Right renal cortex interstitium (tissue), 3 donors: ENCODE results near the gene ADAMTS4. TPM values are rescaled to one million over a fixed set of nuclear protein-coding genes. Genes with fewer than 3 reads are reported as not detected.

Experiments
- DNase-seq, 3 donors: peaks; one replicate each; pipeline ENCODE4 v3.0.0-alpha.2; 2013; ENCODE audit warnings: low read depth in 3 of 3, low spot score in 2 of 3
- polyA plus RNA-seq, 3 donors: library from polyadenylated mRNA; unstranded; fragments of 120-200 nt; gene quantifications; one replicate each; pipeline ENCODE4 v1.2.1, GENCODE V29; 2013; ENCODE audit not compliant: insufficient read length in 3 of 3

Gene ADAMTS4
- polyA plus RNA-seq, 3 donors, result 0.83 to 1.1 (median 1.1) TPM

GRCh38 chr1:161159087-161159912 is 39.6 kb downstream of the ADAMTS4 start, which contains the start of gene USP21:
USP21 (plus strand) TSS chr1:161159500; CDS start chr1:161160641, 1,141 bp downstream.
- peak; percentile 80 to 89 (median 85) for DNase-seq

DNA sequence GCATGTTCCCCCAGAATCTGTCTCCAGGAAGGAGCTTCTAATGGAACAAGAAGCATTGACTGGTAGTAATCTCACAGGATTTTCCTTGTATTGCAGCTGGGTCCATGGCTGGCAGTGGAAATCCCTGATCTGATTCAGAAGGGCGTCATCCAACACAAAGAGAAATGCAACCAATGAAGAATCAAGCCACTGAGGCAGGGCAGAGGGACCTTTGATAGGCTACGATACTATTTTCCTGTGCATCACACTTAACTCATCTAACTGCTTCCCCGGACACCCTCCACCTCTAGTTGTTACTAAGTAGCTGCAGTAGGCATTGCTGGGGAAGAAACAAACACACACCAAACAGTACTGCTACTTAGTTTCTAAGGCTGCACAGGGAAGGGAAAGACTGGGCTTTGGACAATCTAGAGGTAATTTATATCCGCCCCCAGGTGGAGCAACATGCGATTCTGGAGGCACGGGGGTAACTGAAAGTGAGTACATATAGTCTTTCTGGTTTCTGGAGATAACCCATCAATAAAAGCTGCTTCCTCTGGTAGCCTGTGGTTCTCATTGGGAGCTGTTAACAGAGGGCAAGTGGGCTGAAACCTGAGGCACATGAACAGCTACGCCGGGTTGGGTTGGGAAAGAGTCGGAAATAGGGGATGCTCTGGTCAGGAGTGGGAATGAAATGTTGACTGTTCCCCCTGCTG is 40.4 kb downstream of the ADAMTS4 start:
- no peak for DNase-seq

DNA sequence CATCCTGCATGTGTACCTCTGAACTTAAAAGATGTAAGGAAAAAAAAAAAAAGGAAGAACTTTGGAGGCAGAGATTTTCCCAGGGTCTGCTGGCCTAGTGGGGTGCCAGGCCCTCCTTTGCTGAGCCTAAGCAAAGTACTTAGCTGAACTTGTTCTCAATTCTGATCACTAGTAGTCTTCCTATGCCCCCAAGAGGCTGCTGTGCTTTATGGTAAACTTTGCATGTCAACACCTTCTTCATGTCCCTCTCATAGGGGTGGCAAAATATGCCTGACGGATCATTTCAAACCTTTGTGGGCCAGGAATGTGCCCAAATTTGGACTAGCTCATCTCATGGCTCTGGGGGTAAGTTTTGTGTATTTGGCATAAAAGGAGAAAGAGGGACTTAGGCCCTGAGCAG is 41.0 kb downstream of the ADAMTS4 start:
- no peak for DNase-seq

- DNase-seq, result peak; percentile 80 to 93 (median 81)
Observed at GRCh38 chr1:161153682-161154337, 45.0 kb downstream of the ADAMTS4 start, which contains the start of gene UFC1. UFC1 (plus strand) TSS chr1:161153978; CDS start chr1:161153998, 20 bp downstream.

DNA sequence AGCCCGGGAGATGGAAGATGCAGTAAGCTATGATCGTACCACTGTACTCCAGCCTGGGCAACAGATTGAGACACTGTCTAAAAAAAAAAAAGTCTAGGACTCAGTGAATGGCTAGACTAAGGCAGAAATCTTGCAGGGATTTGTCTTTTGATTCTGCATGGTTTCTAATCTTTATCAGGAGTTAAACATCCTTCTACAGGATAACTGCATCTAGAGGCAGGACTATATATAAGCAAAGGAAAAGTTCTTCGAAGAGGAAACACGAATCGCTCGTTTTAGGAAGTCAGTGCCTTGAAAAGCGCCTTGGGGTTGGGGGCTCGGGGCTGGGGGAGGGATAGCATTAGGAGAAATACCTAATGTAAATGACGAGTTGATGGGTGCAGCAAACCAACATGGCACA is 45.7 kb downstream of the ADAMTS4 start:
- DNase-seq, result no peak

DNA sequence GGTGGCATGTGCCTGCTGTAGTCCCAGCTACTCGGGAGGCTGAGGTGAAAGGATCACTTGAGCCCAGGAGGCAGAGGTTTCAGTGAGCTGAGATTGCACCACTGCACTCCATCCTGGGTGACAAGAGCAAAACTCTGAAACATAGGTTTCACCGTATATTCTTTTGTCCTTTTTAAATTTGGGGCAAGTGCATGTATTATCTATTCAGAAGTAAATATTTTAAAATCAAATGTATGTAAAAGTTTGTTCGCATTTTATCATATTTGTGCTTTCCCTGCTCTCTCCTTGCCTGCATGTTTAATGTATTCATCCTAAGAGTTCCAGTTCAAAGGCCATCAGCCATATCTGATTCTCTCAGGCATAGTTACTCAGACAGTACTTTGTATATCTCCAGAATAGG is 53.0 kb downstream of the ADAMTS4 start:
- DNase-seq, result no peak

DNA sequence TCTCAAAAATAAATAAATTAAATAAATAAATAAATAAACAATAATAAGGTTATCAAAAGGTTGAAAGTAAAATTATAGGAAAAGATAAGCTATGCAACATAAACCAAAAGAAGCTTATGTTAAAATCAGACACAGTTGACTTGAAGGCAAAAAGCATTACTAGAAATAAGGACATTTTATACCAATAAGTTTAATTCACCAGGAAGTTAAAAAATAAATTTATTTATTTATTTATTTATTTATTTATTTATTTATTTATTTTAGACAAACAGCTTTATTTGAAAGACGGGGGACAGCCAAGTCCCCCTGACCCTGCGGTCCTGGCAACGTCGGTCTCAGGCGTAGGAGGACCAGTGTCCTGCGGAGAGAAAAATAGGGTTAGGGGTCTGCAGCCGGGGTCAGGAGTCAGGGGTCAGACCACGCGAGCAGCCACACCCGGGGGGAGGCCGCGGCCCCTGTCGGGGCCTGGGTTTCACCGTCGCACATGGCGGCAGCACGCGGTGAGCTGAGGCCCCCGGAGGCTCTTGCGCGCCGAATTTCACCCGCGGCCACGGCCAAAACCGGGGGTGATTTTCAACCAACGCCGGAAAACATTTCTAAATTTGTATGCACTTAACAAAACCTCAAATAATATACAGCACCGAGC is 58.0 kb downstream of the ADAMTS4 start:
- DNase-seq, result no peak

GRCh38 chr1:161139766-161140165 is 59.1 kb downstream of the ADAMTS4 start:
- DNase-seq, result no peak

DNA sequence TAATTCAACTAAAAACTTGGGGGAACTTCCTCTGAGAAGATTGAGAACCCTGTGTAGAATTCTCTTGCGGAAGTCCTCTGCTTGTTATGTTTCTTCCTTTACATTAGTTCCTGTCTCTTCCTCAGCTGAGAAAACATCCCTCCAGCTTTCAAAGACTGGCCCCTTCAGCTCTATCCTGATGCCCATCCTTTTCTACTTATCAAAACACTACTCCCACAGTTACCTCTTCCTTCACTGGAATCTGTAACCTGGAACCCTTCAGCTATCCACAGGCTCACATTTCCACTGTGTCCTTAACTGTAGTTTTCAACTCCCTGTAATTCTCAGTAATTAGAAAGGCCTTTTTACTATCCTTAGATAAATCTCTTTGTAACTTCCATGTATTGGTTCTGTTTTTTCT is 60.4 kb downstream of the ADAMTS4 start:
- no peak for DNase-seq

GRCh38 chr1:161137881-161138280 is 61.0 kb downstream of the ADAMTS4 start:
- DNase-seq, result no peak

Other genes starting within 250 kb of the ADAMTS4 start
- gene ITLN2, start 244.2 kb downstream of the ADAMTS4 start, polyA plus RNA-seq, result under 1 TPM in 1 of 3 donors, not detected in 2; 0.47 TPM
- 100 to 1,000 TPM in 1 of 3 donors, 10 to 100 TPM in 2; 93.8 to 100 (median 93.9) TPM for gene F11R, start 177.9 kb downstream of the ADAMTS4 start, polyA plus RNA-seq
- 10 to 100 TPM; 43.0 to 52.1 (median 49.5) TPM for gene TSTD1, start 160.1 kb downstream of the ADAMTS4 start, polyA plus RNA-seq
- gene USF1, start 153.1 kb downstream of the ADAMTS4 start, polyA plus RNA-seq, result 10 to 100 TPM; 55.5 to 60.9 (median 60.2) TPM
- gene ARHGAP30, start 129.2 kb downstream of the ADAMTS4 start, polyA plus RNA-seq, result 1 to 10 TPM; 1.9 to 2.2 (median 2.0) TPM
- 1 to 10 TPM; 1.4 to 3.9 (median 3.5) TPM for gene NECTIN4, start 109.5 kb downstream of the ADAMTS4 start, polyA plus RNA-seq
- 10 to 100 TPM; 16.4 to 18.7 (median 17.6) TPM for gene KLHDC9, start 100.7 kb downstream of the ADAMTS4 start, polyA plus RNA-seq
- 10 to 100 TPM; 79.7 to 87.7 (median 84.3) TPM for gene PFDN2, start 81.0 kb downstream of the ADAMTS4 start, polyA plus RNA-seq
- gene NIT1, start 80.9 kb downstream of the ADAMTS4 start, polyA plus RNA-seq, result 10 to 100 TPM; 49.0 to 52.7 (median 51.3) TPM
- 10 to 100 TPM; 41.5 to 46.0 (median 43.2) TPM for gene DEDD, start 66.4 kb downstream of the ADAMTS4 start, polyA plus RNA-seq
- gene UFC1, start 45.1 kb downstream of the ADAMTS4 start, polyA plus RNA-seq, result 100 to 1,000 TPM; 173 to 177 (median 174) TPM
- gene USP21, start 39.6 kb downstream of the ADAMTS4 start, polyA plus RNA-seq, result 10 to 100 TPM; 43.4 to 48.1 (median 47.9) TPM
- gene PPOX, start 32.6 kb downstream of the ADAMTS4 start, polyA plus RNA-seq, result 10 to 100 TPM; 31.9 to 38.8 (median 35.0) TPM
- gene B4GALT3, start 21.5 kb downstream of the ADAMTS4 start, polyA plus RNA-seq, result 10 to 100 TPM; 31.5 to 37.3 (median 34.1) TPM
- gene NDUFS2, start 3.3 kb upstream of the ADAMTS4 start, polyA plus RNA-seq, result 100 to 1,000 TPM; 206 to 223 (median 214) TPM
- gene FCER1G, start 16.2 kb upstream of the ADAMTS4 start, polyA plus RNA-seq, result 10 to 100 TPM; 13.8 to 15.6 (median 14.4) TPM
- gene APOA2, start 24.6 kb upstream of the ADAMTS4 start, polyA plus RNA-seq, result 1 to 10 TPM in 2 of 3 donors, not detected in 1; 2.0 to 4.4 TPM
- 10 to 100 TPM; 15.9 to 16.7 (median 16.4) TPM for gene TOMM40L, start 27.0 kb upstream of the ADAMTS4 start, polyA plus RNA-seq
- gene NR1I3, start 39.1 kb upstream of the ADAMTS4 start, polyA plus RNA-seq, result 1 to 10 TPM; 1.5 to 4.7 (median 4.1) TPM
- 1 to 10 TPM in 1 of 3 donors, under 1 TPM in 2; 0.86 to 1.4 (median 0.96) TPM for gene PCP4L1, start 59.7 kb upstream of the ADAMTS4 start, polyA plus RNA-seq
- 1 to 10 TPM; 3.0 to 3.6 (median 3.1) TPM for gene MPZ, start 110.9 kb upstream of the ADAMTS4 start, polyA plus RNA-seq
- 100 to 1,000 TPM; 283 to 300 (median 290) TPM for gene SDHC, start 115.3 kb upstream of the ADAMTS4 start, polyA plus RNA-seq
- 10 to 100 TPM; 13.6 to 17.6 (median 15.8) TPM for gene CFAP126, start 168.8 kb upstream of the ADAMTS4 start, polyA plus RNA-seq